Measurements from ENCODE around the gene MAP1S.
A peak's percentile ranks its signal among the peaks of the same experiment; 100 is the strongest.

The MAP1S gene

DNA sequence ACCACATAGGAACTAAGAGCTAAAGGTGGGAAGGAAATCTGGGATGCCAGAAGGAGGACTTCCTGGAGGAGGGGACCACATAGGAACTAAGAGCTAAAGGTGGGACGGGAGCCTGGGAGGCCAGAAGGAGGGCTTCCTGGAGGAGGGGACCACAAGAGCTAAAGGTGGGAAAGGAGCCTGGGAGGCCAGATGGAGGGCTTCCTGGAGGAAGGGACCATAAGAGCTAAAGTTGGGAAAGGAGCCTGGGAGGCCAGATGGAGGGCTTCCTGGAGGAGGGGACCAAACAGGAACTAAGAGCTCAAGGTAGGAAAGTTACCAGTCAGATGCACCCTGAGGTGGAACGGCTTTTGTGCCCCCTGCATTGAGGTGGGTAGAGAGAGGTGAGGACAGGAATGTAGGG, 22.2 kb downstream of the MAP1S start:
- Histone ChIP-seq H3K27ac (replicated peaks) (no peak overlapping the region), H3K4me3 (replicated peaks; ENCODE audit: insufficient read depth, low read length) (no peak overlapping the region), H3K27me3 (ENCODE audit: insufficient read depth, poor library complexity, severe bottlenecking) (no peaks in the 10 kb centered on the region)
- no peak for TF ChIP-seq GABPA (IDR thresholded peaks at IDR 0.05; ENCODE audit: low read depth)
- TF ChIP-seq, protein P1, sequence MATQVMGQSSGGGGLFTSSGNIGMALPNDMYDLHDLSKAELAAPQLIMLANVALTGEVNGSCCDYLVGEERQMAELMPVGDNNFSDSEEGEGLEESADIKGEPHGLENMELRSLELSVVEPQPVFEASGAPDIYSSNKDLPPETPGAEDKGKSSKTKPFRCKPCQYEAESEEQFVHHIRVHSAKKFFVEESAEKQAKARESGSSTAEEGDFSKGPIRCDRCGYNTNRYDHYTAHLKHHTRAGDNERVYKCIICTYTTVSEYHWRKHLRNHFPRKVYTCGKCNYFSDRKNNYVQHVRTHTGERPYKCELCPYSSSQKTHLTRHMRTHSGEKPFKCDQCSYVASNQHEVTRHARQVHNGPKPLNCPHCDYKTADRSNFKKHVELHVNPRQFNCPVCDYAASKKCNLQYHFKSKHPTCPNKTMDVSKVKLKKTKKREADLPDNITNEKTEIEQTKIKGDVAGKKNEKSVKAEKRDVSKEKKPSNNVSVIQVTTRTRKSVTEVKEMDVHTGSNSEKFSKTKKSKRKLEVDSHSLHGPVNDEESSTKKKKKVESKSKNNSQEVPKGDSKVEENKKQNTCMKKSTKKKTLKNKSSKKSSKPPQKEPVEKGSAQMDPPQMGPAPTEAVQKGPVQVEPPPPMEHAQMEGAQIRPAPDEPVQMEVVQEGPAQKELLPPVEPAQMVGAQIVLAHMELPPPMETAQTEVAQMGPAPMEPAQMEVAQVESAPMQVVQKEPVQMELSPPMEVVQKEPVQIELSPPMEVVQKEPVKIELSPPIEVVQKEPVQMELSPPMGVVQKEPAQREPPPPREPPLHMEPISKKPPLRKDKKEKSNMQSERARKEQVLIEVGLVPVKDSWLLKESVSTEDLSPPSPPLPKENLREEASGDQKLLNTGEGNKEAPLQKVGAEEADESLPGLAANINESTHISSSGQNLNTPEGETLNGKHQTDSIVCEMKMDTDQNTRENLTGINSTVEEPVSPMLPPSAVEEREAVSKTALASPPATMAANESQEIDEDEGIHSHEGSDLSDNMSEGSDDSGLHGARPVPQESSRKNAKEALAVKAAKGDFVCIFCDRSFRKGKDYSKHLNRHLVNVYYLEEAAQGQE (IDR thresholded peaks at IDR 0.05; ENCODE audit: insufficient replicate concordance, low read depth): no peak
- TF ChIP-seq, protein P2, sequence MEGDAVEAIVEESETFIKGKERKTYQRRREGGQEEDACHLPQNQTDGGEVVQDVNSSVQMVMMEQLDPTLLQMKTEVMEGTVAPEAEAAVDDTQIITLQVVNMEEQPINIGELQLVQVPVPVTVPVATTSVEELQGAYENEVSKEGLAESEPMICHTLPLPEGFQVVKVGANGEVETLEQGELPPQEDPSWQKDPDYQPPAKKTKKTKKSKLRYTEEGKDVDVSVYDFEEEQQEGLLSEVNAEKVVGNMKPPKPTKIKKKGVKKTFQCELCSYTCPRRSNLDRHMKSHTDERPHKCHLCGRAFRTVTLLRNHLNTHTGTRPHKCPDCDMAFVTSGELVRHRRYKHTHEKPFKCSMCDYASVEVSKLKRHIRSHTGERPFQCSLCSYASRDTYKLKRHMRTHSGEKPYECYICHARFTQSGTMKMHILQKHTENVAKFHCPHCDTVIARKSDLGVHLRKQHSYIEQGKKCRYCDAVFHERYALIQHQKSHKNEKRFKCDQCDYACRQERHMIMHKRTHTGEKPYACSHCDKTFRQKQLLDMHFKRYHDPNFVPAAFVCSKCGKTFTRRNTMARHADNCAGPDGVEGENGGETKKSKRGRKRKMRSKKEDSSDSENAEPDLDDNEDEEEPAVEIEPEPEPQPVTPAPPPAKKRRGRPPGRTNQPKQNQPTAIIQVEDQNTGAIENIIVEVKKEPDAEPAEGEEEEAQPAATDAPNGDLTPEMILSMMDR (IDR thresholded peaks at IDR 0.05; ENCODE audit: insufficient read depth, low read length): no peak
- TF ChIP-seq SPI1 (IDR thresholded peaks at IDR 0.05; ENCODE audit: borderline replicate concordance, low read depth): no peak
- no peak for TF ChIP-seq POLR2AphosphoS5 (IDR thresholded peaks at IDR 0.05; ENCODE audit: low read depth)
- DNase-seq (ENCODE audit: low read depth in 1 of 2, low spot score in 1 of 2): no peak

DNA sequence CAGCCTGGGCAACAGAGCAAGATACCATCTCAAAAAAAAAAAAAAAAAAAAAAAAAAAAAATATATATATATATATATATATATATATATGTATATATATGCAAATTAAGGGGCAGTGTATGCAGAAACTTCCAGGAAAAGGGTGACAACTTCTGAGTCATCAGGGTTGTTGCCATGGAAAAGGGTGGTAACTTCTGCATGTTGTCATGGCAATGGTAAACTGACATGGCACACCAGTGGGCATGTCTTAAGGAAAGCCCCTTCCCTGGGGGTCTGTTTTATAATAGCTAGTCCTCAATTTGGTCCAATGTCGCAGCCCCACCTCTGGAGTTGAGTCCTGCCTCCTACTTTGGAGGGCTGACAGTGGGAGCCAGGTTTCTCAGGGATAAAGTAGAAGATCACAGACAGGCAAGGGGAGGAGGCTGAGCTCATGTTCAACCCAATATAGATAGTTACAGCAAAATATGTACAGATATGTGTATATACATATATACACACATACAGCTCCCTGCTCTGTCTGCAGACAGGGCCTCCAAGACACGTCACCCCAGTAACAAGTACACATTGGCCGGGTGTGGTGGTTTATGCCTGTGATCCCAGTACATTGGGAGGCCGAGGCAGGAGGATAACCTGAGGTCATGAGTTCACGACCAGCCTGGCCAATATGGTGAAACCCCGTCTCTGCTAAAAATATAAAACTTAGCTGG, 24.7 kb downstream of the MAP1S start:
- TF ChIP-seq GABPA (IDR thresholded peaks at IDR 0.05; ENCODE audit: low read depth): no peak
- TF ChIP-seq SPI1 (IDR thresholded peaks at IDR 0.05; ENCODE audit: borderline replicate concordance, low read depth): no peak
- TF ChIP-seq, protein P1 (IDR thresholded peaks at IDR 0.05; ENCODE audit: insufficient replicate concordance, low read depth): no peak
- TF ChIP-seq, protein P2 (IDR thresholded peaks at IDR 0.05; ENCODE audit: insufficient read depth, low read length): no peak
- TF ChIP-seq POLR2AphosphoS5 (IDR thresholded peaks at IDR 0.05; ENCODE audit: low read depth): no peak
- Histone ChIP-seq H3K27ac (replicated peaks) (no peak overlapping the region), H3K4me3 (replicated peaks; ENCODE audit: insufficient read depth, low read length) (no peak overlapping the region), H3K27me3 (ENCODE audit: insufficient read depth, poor library complexity, severe bottlenecking) (no peaks in the 10 kb centered on the region)
- DNase-seq (ENCODE audit: low read depth in 1 of 2, low spot score in 1 of 2): no peak

DNA sequence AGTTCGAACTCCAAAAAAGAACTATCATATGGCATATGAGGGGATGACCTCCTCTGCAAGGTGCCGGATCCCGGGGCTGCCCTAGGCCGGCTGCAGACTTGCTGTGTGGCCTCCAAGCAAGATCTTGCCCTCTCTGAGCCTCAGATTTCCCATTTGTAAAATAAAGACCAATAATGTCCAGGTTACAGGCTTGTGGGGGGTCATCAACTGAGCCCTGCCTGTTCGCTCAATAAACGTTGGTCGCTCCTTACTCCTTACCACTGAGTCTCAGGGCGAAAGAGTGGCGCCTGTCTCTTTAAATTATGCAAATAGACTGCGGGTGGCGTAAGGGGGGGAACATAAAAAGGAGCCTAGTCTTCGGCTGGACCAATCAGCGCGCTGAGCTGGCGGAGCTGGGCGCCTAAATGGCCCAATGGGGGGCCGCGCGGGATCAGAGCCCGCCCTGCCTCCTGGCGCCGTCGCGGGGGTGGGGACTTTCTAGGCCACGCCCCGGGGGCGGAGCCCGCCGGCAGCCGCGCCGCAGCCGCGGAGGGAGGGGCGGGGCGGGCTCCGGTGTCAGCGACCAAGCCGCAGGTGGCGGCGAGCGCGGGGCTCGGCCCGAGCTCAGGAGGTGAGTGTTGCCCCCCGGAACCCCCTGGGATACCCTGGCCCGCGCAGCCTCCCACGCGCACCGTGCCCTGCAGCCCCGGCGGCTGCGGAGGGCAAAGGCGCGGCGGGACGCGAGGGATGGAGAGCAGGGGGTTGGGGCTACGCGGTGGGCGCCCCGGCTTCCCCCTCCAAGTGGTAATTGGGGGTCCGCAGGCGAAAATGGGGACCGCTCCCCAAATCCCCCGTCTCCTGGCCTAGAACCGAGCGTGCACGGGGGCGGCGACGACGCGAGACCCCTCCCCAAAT, 28.2 kb downstream of the MAP1S start:
- peak; percentile 83 to 96 for DNase-seq (ENCODE audit: low read depth in 1 of 2, low spot score in 1 of 2)
- TF ChIP-seq, protein P2 (IDR thresholded peaks at IDR 0.05; ENCODE audit: insufficient read depth, low read length): no peak
- TF ChIP-seq, protein P1 (IDR thresholded peaks at IDR 0.05; ENCODE audit: insufficient replicate concordance, low read depth): no peak
- TF ChIP-seq GABPA (IDR thresholded peaks at IDR 0.05; ENCODE audit: low read depth): no peak
- TF ChIP-seq SPI1 (IDR thresholded peaks at IDR 0.05; ENCODE audit: borderline replicate concordance, low read depth): no peak
- TF ChIP-seq POLR2AphosphoS5 (IDR thresholded peaks at IDR 0.05; ENCODE audit: low read depth): no peak
- no peaks in the 10 kb centered on the region for H3K27me3 ChIP-seq (ENCODE audit: insufficient read depth, poor library complexity, severe bottlenecking)
- H3K27ac ChIP-seq (replicated peaks): no peak overlapping the region
- H3K4me3 ChIP-seq (replicated peaks; ENCODE audit: insufficient read depth, low read length): peak overlapping the region; percentile 83

Measured in HL-60 (cell line).